GM12878 (cell line): ENCODE data around the gene WDR43. TPM values are rescaled to one million over a fixed set of nuclear protein-coding genes. Genes with fewer than 3 reads are reported as not detected.

Experiments used
- ATAC-seq: fragments of 200-7000 bp; cut with Tn5 transposase; 3 replicates; pipeline ENCODE4 v1.9.1; 2020; ENCODE audit warnings: mild to moderate bottlenecking, moderate library complexity
- BruUV-seq: library from RNA; stranded (reverse); fragments of 400-500 nt; replicated peaks from 2 replicates; lab custom pipeline; 2021; lab: Mats Ljungman, UMichigan
- CTCF ChIA-PET: fragments of 300-600 bp; sonication (Branson Sonifier 250); formaldehyde crosslinking; extraction: SDS; loops from one replicate; lab custom pipeline; 2021; ENCODE audit warnings: inconsistent platforms; lab: Yijun Ruan, JAX
- POLR2A ChIA-PET: fragments of 350-600 bp; formaldehyde crosslinking; extraction: SDS; loops from one replicate; lab custom pipeline; 2021; ENCODE audit warnings: inconsistent platforms; lab: Charles Lee
- RAD21 ChIA-PET: fragments of 300-600 bp; sonication (Branson Sonifier 250); formaldehyde crosslinking; loops from one replicate; lab custom pipeline; 2023; ENCODE audit warnings: antibody characterized with exemption; ENCODE audit not compliant: unreplicated experiment; lab: Charles Lee
- SMC1A ChIA-PET: fragments of 300-600 bp; sonication (Branson Sonifier 250); formaldehyde crosslinking; loops from one replicate; lab custom pipeline; 2023; ENCODE audit not compliant: unreplicated experiment, uncharacterized antibody; lab: Charles Lee
- DNase-seq: peaks from one replicate; pipeline ENCODE4 v3.0.0-alpha.2; 2011; ENCODE audit warnings: low read depth, low spot score
- FAIRE-seq: peaks from 3 replicates; lab custom pipeline; 2011; peaks lifted over from hg19 to GRCh38; lab: Jason Lieb, UNC
- H2AFZ ChIP-seq: 2 replicates; pipeline ENCODE4 v1.6.0; 2011; ENCODE audit warnings: low read depth, low read length, control low read depth; ENCODE audit not compliant: control insufficient read depth
- H3K27ac ChIP-seq: 2 replicates; pipeline ENCODE4 v1.5.1; 2011; ENCODE audit warnings: control low read depth; ENCODE audit not compliant: control insufficient read depth, insufficient read depth
- H3K27me3 ChIP-seq, 2 experiments: replicated peaks in 1 of 2; 2 replicates each; pipeline versions ENCODE4 v1.6.0 to v1.6.1; 2011; ENCODE audit warnings: low read length in 1 of 2; ENCODE audit not compliant: control insufficient read depth in 2 of 2, insufficient read depth in 2 of 2
- H3K36me3 ChIP-seq, 2 experiments: 2 replicates each; pipeline ENCODE4 v1.5.1; 2011; ENCODE audit warnings: low read length in 1 of 2; ENCODE audit not compliant: control insufficient read depth in 2 of 2, insufficient read depth in 2 of 2
- H3K4me1 ChIP-seq: 2 replicates; pipeline ENCODE4 v1.6.1; 2011; ENCODE audit warnings: mild to moderate bottlenecking, low read length, moderate library complexity, mixed read lengths; ENCODE audit not compliant: control insufficient read depth, insufficient read depth
- H3K4me2 ChIP-seq: 2 replicates; pipeline ENCODE4 v1.6.0; 2011; ENCODE audit warnings: control low read depth; ENCODE audit not compliant: control insufficient read depth, insufficient read depth
- H3K4me3 ChIP-seq: fragments of 200-600 bp; sonication (generic); 2 replicates; pipeline ENCODE4 v1.5.1; 2016
- H3K79me2 ChIP-seq: 2 replicates; pipeline ENCODE4 v1.6.0; 2011; ENCODE audit warnings: low read length; ENCODE audit not compliant: control insufficient read depth, insufficient read depth
- H3K9ac ChIP-seq: 2 replicates; pipeline ENCODE4 v1.8.0; 2011; ENCODE audit warnings: low read length, control low read depth, mixed read lengths; ENCODE audit not compliant: control insufficient read depth, insufficient read depth
- H3K9me3 ChIP-seq: replicated peaks from 3 replicates; pipeline ENCODE4 v1.5.1; 2011; ENCODE audit warnings: mild to moderate bottlenecking, low read length; ENCODE audit not compliant: control insufficient read depth, insufficient read depth
- H4K20me1 ChIP-seq: 2 replicates; pipeline ENCODE4 v1.6.0; 2011; ENCODE audit not compliant: control insufficient read depth, insufficient read depth
- IRF3 ChIP-seq: fragments of 450-650 bp; IDR thresholded peaks from 2 replicates; pipeline ENCODE4 v1.6.1; 2014; ENCODE audit warnings: mild to moderate bottlenecking
- MYC ChIP-seq: IDR thresholded peaks from 2 replicates; pipeline ENCODE4 v1.6.1; 2011; ENCODE audit warnings: mild to moderate bottlenecking, low read length, moderate library complexity, inconsistent platforms; ENCODE audit not compliant: insufficient read depth, insufficient replicate concordance, insufficient read length, severe bottlenecking
- NFYB ChIP-seq: IDR thresholded peaks from 2 replicates; pipeline ENCODE4 v1.6.1; 2011; ENCODE audit warnings: low read depth, mild to moderate bottlenecking, low read length, improper control_type of control experiment, moderate library complexity; ENCODE audit not compliant: insufficient read depth
- PBX3 ChIP-seq: IDR thresholded peaks from 2 replicates; pipeline ENCODE4 v1.6.1; 2011; ENCODE audit warnings: mild to moderate bottlenecking, low read depth, low read length, moderate library complexity; ENCODE audit not compliant: insufficient replicate concordance
- PRDM15 ChIP-seq: fragments of 450-650 bp; formaldehyde crosslinking; IDR thresholded peaks from 2 replicates; pipeline ENCODE4 v1.4.0; 2020; ENCODE audit warnings: mild to moderate bottlenecking, moderate library complexity
- RCOR1 ChIP-seq: conservative IDR thresholded peaks from 2 replicates; pipeline ENCODE4 v1.6.1; 2012; ENCODE audit warnings: low read depth, low read length, improper control_type of control experiment
- SMAD1 ChIP-seq: fragments of 450-650 bp; IDR thresholded peaks from 2 replicates; pipeline ENCODE4 v1.6.1; 2018; ENCODE audit warnings: mild to moderate bottlenecking, low read depth; ENCODE audit not compliant: partially characterized antibody
- SMARCA5 ChIP-seq: fragments of 450-650 bp; IDR thresholded peaks from 2 replicates; pipeline ENCODE4 v1.6.1; 2017; ENCODE audit warnings: mild to moderate bottlenecking
- TARDBP ChIP-seq: IDR thresholded peaks from 2 replicates; pipeline ENCODE4 v1.6.1; 2016; ENCODE audit warnings: borderline replicate concordance
- ZBTB33 ChIP-seq: fragments of 450-650 bp; IDR thresholded peaks from 2 replicates; pipeline ENCODE4 v1.6.1; 2017; ENCODE audit warnings: mild to moderate bottlenecking
- ZNF24 ChIP-seq: fragments of 450-650 bp; IDR thresholded peaks from 2 replicates; pipeline ENCODE4 v1.6.1; 2017; ENCODE audit warnings: antibody characterized with exemption, mild to moderate bottlenecking
- ZNF622 ChIP-seq: fragments of 450-650 bp; IDR thresholded peaks from 2 replicates; pipeline ENCODE4 v1.6.1; 2017; ENCODE audit warnings: mild to moderate bottlenecking, inconsistent platforms
- WGBS: methylation state at CpG from one replicate; pipeline ENCODE4 v1.1.6; 2016; ENCODE audit warnings: low lambda C conversion rate; ENCODE audit not compliant: insufficient replicate concordance, insufficient coverage; ENCODE audit errors: missing lambda C conversion rate; 5-methylcytosine and 5-hydroxymethylcytosine counted together
- in situ Hi-C: fragments of 300-500 bp; cut with MboI; formaldehyde crosslinking; loops from 9 replicates; pipeline ENCODE4 v1.14.3; 2018; ENCODE audit warnings: mixed read lengths
- intact Hi-C: fragments of 100-400 bp; cut with micrococcal nuclease; formaldehyde crosslinking; loops from one replicate; pipeline ENCODE4 v1.14.2; 2022; ENCODE audit not compliant: unreplicated experiment
- polyA plus RNA-seq, 11 experiments: library from polyadenylated mRNA; depleted of rRNA in 4 of 11; unstranded in 6 of 11; stranded (reverse) in 5 of 11; fragments of >200 nt; fragmentation: Nextera tagmentation in 4 of 11; fragmentation: Illumina TruSeq in 1 of 11; extraction: Ambion mirVana in 4 of 11; extraction: Trizol in 1 of 11; gene quantifications; 1 replicate in 1 of 11; 2 replicates in 10 of 11; pipeline versions ENCODE4 v1.2.1 to v1.2.3, GENCODE V29; 2011 to 2016; ENCODE audit warnings: inconsistent platforms in 2 of 11, missing spikeins in 2 of 11, low read depth in 1 of 11
- total RNA-seq, 4 experiments: library from RNA; depleted of rRNA in 3 of 4; stranded (reverse); fragments of >200 nt in 3 of 4; fragmentation: Illumina TruSeq in 1 of 4; extraction: Trizol in 1 of 4; gene quantifications; 2 replicates each; pipeline versions ENCODE4 v1.2.1 to v1.2.3, GENCODE V29; 2013 to 2021

Gene WDR43
- total and polyA plus RNA-seq, 10 of the 15 experiments (the other 5 are each of a cell fraction or from before 2014, with no cell fraction given): 39.3 to 153 (median 81.9) TPM

GRCh38 chr2:28980368-28981015, 86.0 kb downstream of the WDR43 start (continued):
- TF ChIP-seq PRDM15: no peak
- no peak for TF ChIP-seq TARDBP
- TF ChIP-seq IRF3: no peak
- TF ChIP-seq SMAD1: no peak
- TF ChIP-seq, all 136 proteins: peak for 0

GRCh38 chr2:28981016-28981441, 86.6 kb downstream of the WDR43 start, which contains the start of gene TOGARAM2:
TOGARAM2 (plus strand) TSS chr2:28981298; CDS start chr2:28994835, 13,537 bp downstream.
- Histone ChIP-seq H3K4me1 (no peaks in the 10 kb centered on the region), H3K9ac (no peak within 1 kb of the TSS), H3K27me3 (no peaks in the 10 kb centered on the region), H3K27ac (no peak within 1 kb of the TSS), H3K9me3 (no peaks in the 10 kb centered on the region), H3K4me2 (no peak within 1 kb of the TSS), H3K36me3 (no peaks in the 10 kb centered on the region), H2AFZ (no peak within 1 kb of the TSS), H3K79me2 (no peaks in the 10 kb centered on the region), H4K20me1 (no peaks in the 10 kb centered on the region), H3K4me3 (no peak within 1 kb of the TSS)
- no peak for TF ChIP-seq ZNF24
- no peak for TF ChIP-seq SMARCA5
- TF ChIP-seq MYC: no peak
- no peak for TF ChIP-seq ZNF622
- no peak for TF ChIP-seq RCOR1
- no peak for TF ChIP-seq ZBTB33
- no peak for TF ChIP-seq NFYB
- no peak for TF ChIP-seq PBX3
- FAIRE-seq (no peak), ATAC-seq (no peak; the same call in 1 of the 3 replicates), DNase-seq (no peak)
- BruUV-seq: no TSS peak
- ChIA-PET POLR2A (no interaction called here), RAD21 (no interaction called here), SMC1A (no interaction called here), CTCF (interaction anchor here (1.1 to 1.6 kb wide), 2 partner anchors 22 to 31 kb away, joined by 3 read pairs; no protein-coding TSS in a partner anchor)
- 36% methylated on average over 10 of the region's 10 CpGs for WGBS
- intact Hi-C loops (no loop called here), in situ Hi-C loops (no loop called here)
